Stimulated activated naive CD8-positive, alpha-beta T cell treated with anti-CD3 and anti-CD28 coated beads, Interleukin-15, Interleukin-2, amounts not matched to agents 100 ng/mL and 50 ng/mL, for 24 hours (primary cell): ENCODE data around the gene DIO1.
A peak's percentile ranks its signal among the peaks of the same experiment; 100 is the strongest.

Experiments used
- H3K27ac Mint-ChIP-seq: one replicate; pipeline ENCODE4 v1.8.0; 2021; ENCODE audit warnings: mild to moderate bottlenecking, mixed read lengths
- H3K27me3 Mint-ChIP-seq: one replicate; pipeline ENCODE4 v1.8.0; 2021; ENCODE audit warnings: mixed read lengths
- H3K36me3 Mint-ChIP-seq: one replicate; pipeline ENCODE4 v1.8.0; 2021; ENCODE audit warnings: low read depth, mixed read lengths
- H3K4me1 Mint-ChIP-seq: one replicate; pipeline ENCODE4 v1.8.0; 2021; ENCODE audit warnings: low read depth, mixed read lengths
- H3K4me3 Mint-ChIP-seq: one replicate; pipeline ENCODE4 v1.8.0; 2021; ENCODE audit warnings: mild to moderate bottlenecking, mixed read lengths
- H3K9me3 Mint-ChIP-seq: one replicate; pipeline ENCODE4 v1.8.0; 2021; ENCODE audit warnings: mixed read lengths

DIO1 gene

GRCh38 chr1:53943490-53944043 is 49.6 kb downstream of the DIO1 start:
- H3K4me1 Mint-ChIP-seq, result peaks cover 57% of the 10 kb centered on the region
- peak overlapping the region; percentile 96 for H3K4me3 Mint-ChIP-seq

GRCh38 chr1:53944469-53945182 is 50.6 kb downstream of the DIO1 start:
- Mint-ChIP-seq H3K4me1 (peaks cover 60% of the 10 kb centered on the region), H3K4me3 (peak overlapping the region; percentile 96), H3K27me3 (no peaks in the 10 kb centered on the region), H3K36me3 (peaks cover 22% of the 10 kb centered on the region), H3K9me3 (no peaks in the 10 kb centered on the region), H3K27ac (peak overlapping the region; percentile 93)

More at GRCh38 chr1:53943490-53944043, 49.6 kb downstream of the DIO1 start:
- no peak overlapping the region for H3K27ac Mint-ChIP-seq
- peaks cover 30% of the 10 kb centered on the region for H3K36me3 Mint-ChIP-seq
- no peaks in the 10 kb centered on the region for H3K27me3 Mint-ChIP-seq
- H3K9me3 Mint-ChIP-seq, result no peaks in the 10 kb centered on the region

- peaks cover 56% of the 10 kb centered on the region for H3K4me1 Mint-ChIP-seq
- no peaks in the 10 kb centered on the region for H3K27me3 Mint-ChIP-seq
- H3K4me3 Mint-ChIP-seq, result peak overlapping the region; percentile 96
- peaks cover 20% of the 10 kb centered on the region for H3K36me3 Mint-ChIP-seq
- peak overlapping the region; percentile 93 for H3K27ac Mint-ChIP-seq
- no peaks in the 10 kb centered on the region for H3K9me3 Mint-ChIP-seq
These were observed 51.1 kb downstream of the DIO1 start for GRCh38 chr1:53945183-53945432.

GRCh38 chr1:53945433-53946251 is 51.7 kb downstream of the DIO1 start, which contains the start of gene IFT25:
IFT25 (minus strand) TSS chr1:53945699; CDS start chr1:53940082, 5,617 bp downstream.
- H3K4me3 Mint-ChIP-seq, result peak within 1 kb of the TSS; percentile 96
- peaks cover 17% of the 10 kb centered on the region for H3K36me3 Mint-ChIP-seq
- H3K27ac Mint-ChIP-seq, result peak within 1 kb of the TSS; percentile 93
- H3K27me3 Mint-ChIP-seq, result no peaks in the 10 kb centered on the region
- no peaks in the 10 kb centered on the region for H3K9me3 Mint-ChIP-seq
- H3K4me1 Mint-ChIP-seq, result peaks cover 53% of the 10 kb centered on the region

GRCh38 chr1:53946252-53947171 is 52.5 kb downstream of the DIO1 start, which contains the start of gene LRRC42:
LRRC42 (plus strand) TSS chr1:53946350; CDS start chr1:53952000, 5,650 bp downstream.
- H3K9me3 Mint-ChIP-seq, result no peaks in the 10 kb centered on the region
- peaks cover 17% of the 10 kb centered on the region for H3K36me3 Mint-ChIP-seq
- H3K4me1 Mint-ChIP-seq, result peaks cover 53% of the 10 kb centered on the region
- H3K27ac Mint-ChIP-seq, result peak within 1 kb of the TSS; percentile 93
- H3K27me3 Mint-ChIP-seq, result no peaks in the 10 kb centered on the region
- peak within 1 kb of the TSS; percentile 96 for H3K4me3 Mint-ChIP-seq

GRCh38 chr1:53947172-53947907 is 53.4 kb downstream of the DIO1 start:
- Mint-ChIP-seq H3K4me3 (peak overlapping the region; percentile 69), H3K9me3 (no peaks in the 10 kb centered on the region), H3K27me3 (no peaks in the 10 kb centered on the region), H3K4me1 (peaks cover 49% of the 10 kb centered on the region), H3K27ac (peak overlapping the region; percentile 47), H3K36me3 (peaks cover 21% of the 10 kb centered on the region)

- H3K4me3 Mint-ChIP-seq, result peak overlapping the region; percentile 69
These were observed 54.3 kb downstream of the DIO1 start for GRCh38 chr1:53948291-53948690.

GRCh38 chr1:53949023-53949990 is 55.3 kb downstream of the DIO1 start:
- Mint-ChIP-seq H3K27me3 (no peaks in the 10 kb centered on the region), H3K27ac (no peak overlapping the region), H3K9me3 (no peaks in the 10 kb centered on the region), H3K36me3 (peaks cover 26% of the 10 kb centered on the region), H3K4me1 (peaks cover 31% of the 10 kb centered on the region), H3K4me3 (no peak overlapping the region)

More at GRCh38 chr1:53948291-53948690, 54.3 kb downstream of the DIO1 start:
- Mint-ChIP-seq H3K4me1 (peaks cover 39% of the 10 kb centered on the region), H3K27ac (no peak overlapping the region), H3K27me3 (no peaks in the 10 kb centered on the region), H3K9me3 (no peaks in the 10 kb centered on the region), H3K36me3 (peaks cover 26% of the 10 kb centered on the region)

GRCh38 chr1:53951697-53952096 is 57.7 kb downstream of the DIO1 start:
- Mint-ChIP-seq H3K27me3 (no peaks in the 10 kb centered on the region), H3K4me1 (peaks cover 20% of the 10 kb centered on the region), H3K9me3 (no peaks in the 10 kb centered on the region), H3K36me3 (peaks cover 25% of the 10 kb centered on the region), H3K4me3 (no peak overlapping the region), H3K27ac (no peak overlapping the region)

- no peak overlapping the region for H3K4me3 Mint-ChIP-seq
- no peaks in the 10 kb centered on the region for H3K4me1 Mint-ChIP-seq
- H3K27ac Mint-ChIP-seq, result no peak overlapping the region
- peaks cover 37% of the 10 kb centered on the region for H3K36me3 Mint-ChIP-seq
- H3K9me3 Mint-ChIP-seq, result no peaks in the 10 kb centered on the region
- no peaks in the 10 kb centered on the region for H3K27me3 Mint-ChIP-seq
These were observed 60.1 kb downstream of the DIO1 start for GRCh38 chr1:53954128-53954527.

GRCh38 chr1:53956308-53957168 is 62.6 kb downstream of the DIO1 start:
- no peaks in the 10 kb centered on the region for H3K27me3 Mint-ChIP-seq
- no peak overlapping the region for H3K27ac Mint-ChIP-seq
- H3K4me1 Mint-ChIP-seq, result no peaks in the 10 kb centered on the region
- H3K4me3 Mint-ChIP-seq, result no peak overlapping the region
- H3K9me3 Mint-ChIP-seq, result no peaks in the 10 kb centered on the region
- peaks cover 46% of the 10 kb centered on the region for H3K36me3 Mint-ChIP-seq

GRCh38 chr1:53957194-53957818 is 63.3 kb downstream of the DIO1 start:
- Mint-ChIP-seq H3K9me3 (no peaks in the 10 kb centered on the region), H3K27me3 (no peaks in the 10 kb centered on the region), H3K27ac (peak overlapping the region; percentile 48), H3K4me3 (no peak overlapping the region), H3K4me1 (no peaks in the 10 kb centered on the region), H3K36me3 (peaks cover 50% of the 10 kb centered on the region)
